ENCODE results near the gene RNF167. TPM values are rescaled to one million over a fixed set of nuclear protein-coding genes. Genes with fewer than 3 reads are reported as not detected.

RNF167 gene
- total and polyA plus RNA-seq, 2 donors (not counting 3 experiments of a cell fraction or from before 2014, with no cell fraction given) = 60.2 to 87.6 TPM

GRCh38 chr17:4951486-4951885, 11.4 kb downstream of the RNF167 start:
- no peak for TF ChIP-seq CTCF (IDR thresholded peaks at IDR 0.05; ENCODE audit: extremely low read depth in 1 of 2, insufficient read depth in 1 of 2, low read depth in 1 of 2, low read length in 2 of 2)
- TF ChIP-seq MYC (IDR thresholded peaks at IDR 0.05; ENCODE audit: low read depth, low read length) = no peak
- TF ChIP-seq POLR2A (IDR thresholded peaks at IDR 0.05; ENCODE audit: low read depth, low read length) = no peak
- no peak for TF ChIP-seq EZH2 (IDR thresholded peaks at IDR 0.05; ENCODE audit: borderline replicate concordance, low read depth, low read length, severe bottlenecking)
- no peak for TF ChIP-seq FOS (IDR thresholded peaks at IDR 0.05; ENCODE audit: borderline replicate concordance, insufficient read depth, low read length)
- TF ChIP-seq POLR2AphosphoS5 (IDR thresholded peaks at IDR 0.05; ENCODE audit: insufficient read depth, low read depth, low read length) = no peak
- TF ChIP-seq MAX (IDR thresholded peaks at IDR 0.05; ENCODE audit: insufficient read depth, insufficient read length) = no peak
- TF ChIP-seq JUN (IDR thresholded peaks at IDR 0.05; ENCODE audit: borderline replicate concordance, insufficient read depth, insufficient read length, low read depth) = no peak
- no peak for TF ChIP-seq GATA2 (IDR thresholded peaks at IDR 0.05; ENCODE audit: insufficient read depth, insufficient read length, low read depth, low read length)
- no peaks in the 10 kb centered on the region for H4K20me1 ChIP-seq (replicated peaks; ENCODE audit: control insufficient read depth, extremely low read depth, insufficient read depth, low read length)
- dilution Hi-C loops (cut with MboI; ENCODE audit: extremely low pct_ligation_motif_present, low sequenced_read_pairs) = no loop called here
- no peak overlapping the region for H3K27ac ChIP-seq (ENCODE audit: insufficient read depth, low read depth, low read length)
- no peaks in the 10 kb centered on the region for H3K9me3 ChIP-seq (replicated peaks; ENCODE audit: control insufficient read depth, insufficient read depth, low read length)
- H3K9me1 ChIP-seq (replicated peaks; ENCODE audit: control insufficient read depth, extremely low read depth, insufficient read depth, low read length) = no peaks in the 10 kb centered on the region
- intact Hi-C loops (cut with micrococcal nuclease) = no loop called here
- DNase-seq (ENCODE audit: low read depth, low spot score) = no peak
- CTCF ChIA-PET = interaction anchor here (1.2 to 1.7 kb wide), 2 partner anchors 16 to 42 kb away, joined by 7 to 9 read pairs; partner anchors contain the start of gene SPAG7
- no peak for FAIRE-seq
- no peak overlapping the region for H2AFZ ChIP-seq (ENCODE audit: low read depth, low read length)
- BruUV-seq (replicated peaks) = no TSS peak
- no peak overlapping the region for H3K9ac ChIP-seq (replicated peaks; ENCODE audit: extremely low read depth, insufficient read depth, low read length)
- H3K79me2 ChIP-seq (ENCODE audit: control insufficient read depth, insufficient read depth, low read length) = peaks cover 19% of the 10 kb centered on the region
- POLR2A ChIA-PET = interaction anchor here (0.7 to 3.1 kb wide), 3 partner anchors 11 to 244 kb away, joined by 3 to 15 read pairs (median 4); partner anchors contain the start of genes RNF167 and SPAG7
- peaks cover 0 to 3% of the 10 kb centered on the region in 2 experiments for H3K36me3 ChIP-seq (ENCODE audit: control insufficient read depth in 2 of 2, extremely low read depth in 1 of 2, insufficient read depth in 2 of 2, low read length in 2 of 2)
- H3K4me2 ChIP-seq (ENCODE audit: insufficient read depth, low read length) = no peak overlapping the region
- H3K4me1 ChIP-seq (ENCODE audit: control insufficient read depth, extremely low read depth, insufficient read depth, low read length) = peaks cover 27% of the 10 kb centered on the region
- H3K4me3 ChIP-seq (replicated peaks in 1 of 3; ENCODE audit: insufficient read depth in 1 of 3, low read depth in 1 of 3, low read length in 3 of 3) = no peak overlapping the region
- no peaks in the 10 kb centered on the region for H3K27me3 ChIP-seq (ENCODE audit: control insufficient read depth in 2 of 2, insufficient read depth in 2 of 2, low read length in 2 of 2)

Data from endothelial cell of umbilical vein (primary cell).